GM19043 (cell line): Measurements from ENCODE around the gene GALNTL6.
"Not testable (repeated sequence)": the region's sequence is repeated elsewhere in the genome, so short reads cannot be mapped to it uniquely, and the experiment has no call there.

ENCODE experiments used
- ATAC-seq: cut with Tn5 transposase; IDR thresholded peaks from one replicate; pipeline ENCODE4 v1.9.1; 2021; ENCODE audit warnings: low read depth; ENCODE audit not compliant: unreplicated experiment

Gene GALNTL6

DNA sequence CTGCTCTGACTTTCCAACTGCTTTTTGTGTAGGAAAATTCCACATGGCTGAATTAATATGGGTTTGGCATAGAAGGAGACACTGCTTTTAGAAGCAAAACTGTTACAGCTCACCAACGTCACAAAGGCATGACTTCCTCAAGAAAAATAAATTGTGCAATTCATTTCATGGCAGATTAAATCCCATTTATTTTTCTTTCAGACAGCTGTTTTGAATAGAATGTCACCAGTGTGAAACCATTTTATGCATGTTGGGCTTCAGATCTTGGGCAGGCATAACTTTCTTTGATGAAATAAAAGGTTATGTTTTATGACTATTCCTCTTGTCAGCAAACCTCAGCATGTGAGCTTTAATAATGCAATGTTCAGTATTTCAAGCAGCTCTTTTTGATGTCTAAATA is 542.8 kb downstream of the GALNTL6 start:
- no peak for ATAC-seq

DNA sequence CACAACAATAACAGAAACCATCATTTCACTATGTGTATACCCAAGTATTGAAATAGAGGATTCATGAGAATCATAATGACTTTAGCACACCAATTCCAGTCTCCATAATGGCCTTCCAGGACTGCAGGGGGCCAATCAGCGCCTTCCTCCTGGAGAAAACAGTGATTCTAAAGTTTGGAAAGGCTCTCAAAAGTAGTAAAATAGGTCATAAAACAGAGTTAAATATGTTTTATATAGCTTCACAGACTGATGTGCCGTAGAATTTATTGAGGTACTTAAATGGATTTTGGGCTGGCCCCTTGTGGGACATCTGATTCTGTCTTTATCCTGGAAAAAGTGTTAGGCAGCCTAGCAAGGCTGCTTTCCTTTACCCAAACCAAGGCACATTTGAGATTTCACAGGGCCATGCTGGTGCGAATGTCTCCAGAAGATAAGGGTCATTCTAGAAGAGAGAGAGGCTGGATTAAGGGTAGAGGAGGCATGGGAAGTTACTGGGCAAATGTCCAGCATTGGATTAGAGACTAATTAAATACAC is 543.9 kb downstream of the GALNTL6 start:
- ATAC-seq, result no peak

DNA sequence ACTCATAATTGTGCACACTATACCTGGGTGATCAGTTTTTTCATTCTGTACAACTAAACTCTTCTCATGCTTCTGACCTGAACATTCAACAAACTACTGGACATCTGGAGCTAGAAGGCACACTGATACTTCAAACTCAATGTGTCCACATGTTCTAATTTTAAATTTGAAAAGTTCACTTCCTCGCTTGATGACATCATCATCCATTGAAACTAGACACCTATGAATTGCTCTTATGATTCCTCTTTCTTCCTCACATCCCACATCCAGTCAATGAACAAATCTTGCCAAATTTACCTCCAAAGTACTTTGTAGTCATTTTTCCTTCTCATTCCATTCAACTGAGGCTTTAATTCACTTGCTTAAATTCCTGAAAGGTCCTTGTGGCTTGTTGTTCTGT is 549.4 kb downstream of the GALNTL6 start:
- no peak for ATAC-seq

DNA sequence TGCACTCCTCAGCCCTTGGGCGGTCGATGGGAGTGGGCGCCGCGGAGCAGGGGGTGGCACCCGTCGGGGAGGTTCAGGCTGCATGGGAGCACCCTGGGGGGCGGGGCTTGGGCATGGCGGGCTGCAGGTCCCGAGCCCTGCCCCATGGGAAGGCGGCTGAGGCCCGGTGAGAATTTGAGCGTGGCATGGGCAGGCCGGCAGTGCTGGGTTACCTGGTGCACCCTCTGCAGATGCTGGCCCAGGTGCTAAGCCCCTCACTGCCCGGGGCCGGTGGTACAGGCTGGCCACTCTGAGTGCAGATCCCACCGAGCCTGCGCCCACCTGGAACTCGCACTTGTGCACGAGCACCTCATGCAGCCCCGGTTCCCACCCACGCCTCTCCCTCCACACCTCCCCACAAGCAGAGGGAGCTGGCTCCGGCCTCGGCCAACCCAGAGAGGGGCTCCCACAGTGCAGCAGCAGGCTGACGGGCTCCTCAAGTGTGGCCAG is 556.3 kb downstream of the GALNTL6 start:
- ATAC-seq, result no peak

DNA sequence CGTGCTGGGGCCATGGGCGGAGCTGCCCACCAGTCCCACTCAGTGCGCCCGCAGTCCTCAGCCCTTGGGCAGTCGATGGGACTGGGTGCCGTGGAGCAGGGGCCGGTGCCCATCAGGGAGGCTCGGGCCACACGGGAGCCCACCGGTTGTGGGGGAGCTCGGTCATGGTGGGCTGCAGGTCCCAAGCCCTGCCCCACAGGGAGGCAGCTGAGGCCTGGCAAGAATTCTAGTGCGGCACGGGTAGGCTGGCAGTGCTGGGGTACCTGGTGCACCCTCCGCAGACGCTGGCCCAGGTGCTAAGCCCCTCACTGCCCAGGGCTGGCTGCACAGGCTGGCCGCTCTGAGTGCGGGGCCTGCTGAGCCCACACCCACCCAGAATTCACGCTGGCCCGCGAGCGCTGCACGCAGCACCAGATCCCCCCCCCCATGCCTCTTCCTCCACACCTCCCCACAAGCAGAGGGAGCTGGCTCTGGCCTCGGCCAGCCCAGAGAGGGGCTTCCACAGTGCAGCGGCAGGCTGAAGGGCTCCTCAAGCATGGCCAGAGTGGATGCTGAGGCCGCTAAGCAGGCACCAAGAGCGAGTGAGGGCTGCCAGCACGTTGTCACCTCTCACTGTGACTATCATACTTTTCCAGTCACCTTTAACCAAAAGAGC is 564.4 kb downstream of the GALNTL6 start:
- ATAC-seq, result no peak

DNA sequence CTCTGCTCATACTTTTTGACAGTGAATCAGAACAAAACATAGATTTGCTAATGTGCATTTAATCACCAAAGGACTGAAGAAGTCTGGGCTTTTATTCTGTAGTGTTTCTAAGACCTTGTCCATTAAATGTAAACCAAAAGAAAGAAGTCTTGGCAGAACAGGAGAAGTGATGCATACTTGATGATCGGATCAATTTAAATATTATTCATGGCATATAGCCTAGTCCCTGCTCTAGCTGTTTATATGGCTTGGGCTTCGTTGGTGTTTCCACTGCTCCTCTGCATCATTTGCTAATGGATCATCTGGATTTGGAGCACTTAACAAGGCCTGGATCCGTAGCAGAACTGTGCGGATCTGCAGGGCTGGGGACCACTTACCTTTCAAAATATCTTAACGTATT is 566.6 kb downstream of the GALNTL6 start:
- no peak for ATAC-seq

DNA sequence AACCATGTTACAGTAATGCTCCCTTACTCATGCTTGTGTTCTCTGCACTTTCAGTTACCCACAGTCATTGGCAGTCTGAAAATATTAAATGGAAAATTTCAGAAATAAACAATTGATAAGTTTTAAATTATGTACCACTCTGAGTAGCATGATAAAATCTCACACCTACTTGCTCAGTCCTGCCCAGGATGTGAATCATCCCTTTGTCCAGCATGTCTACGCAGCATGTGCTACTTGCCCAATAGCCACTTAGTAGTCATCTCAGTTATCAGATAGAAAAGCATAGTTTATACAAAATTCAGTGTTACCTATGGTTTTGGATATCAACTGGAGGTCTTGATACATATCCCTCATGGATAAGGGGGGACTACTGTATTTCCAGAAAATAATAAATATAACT is 577.1 kb downstream of the GALNTL6 start:
- ATAC-seq, result no peak

DNA sequence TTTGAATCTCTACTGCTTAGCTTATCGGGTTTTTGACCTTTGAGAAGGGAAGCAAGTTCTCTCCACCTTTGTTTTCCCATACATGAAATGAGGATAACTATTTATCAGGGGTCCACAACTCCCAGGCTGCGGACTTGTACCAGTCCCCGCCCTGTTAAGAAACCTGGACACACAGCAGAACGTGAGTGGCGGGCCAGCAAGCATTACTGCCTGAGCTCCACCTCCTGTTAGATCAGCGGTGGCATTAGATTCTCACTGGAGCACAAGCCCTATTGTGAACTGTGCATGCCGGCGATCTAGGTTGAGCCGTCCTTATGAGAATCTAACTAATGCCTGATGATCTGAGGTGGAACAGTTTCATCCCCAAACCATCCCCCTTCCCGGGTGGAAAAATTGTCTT is 579.5 kb downstream of the GALNTL6 start:
- no peak for ATAC-seq

DNA sequence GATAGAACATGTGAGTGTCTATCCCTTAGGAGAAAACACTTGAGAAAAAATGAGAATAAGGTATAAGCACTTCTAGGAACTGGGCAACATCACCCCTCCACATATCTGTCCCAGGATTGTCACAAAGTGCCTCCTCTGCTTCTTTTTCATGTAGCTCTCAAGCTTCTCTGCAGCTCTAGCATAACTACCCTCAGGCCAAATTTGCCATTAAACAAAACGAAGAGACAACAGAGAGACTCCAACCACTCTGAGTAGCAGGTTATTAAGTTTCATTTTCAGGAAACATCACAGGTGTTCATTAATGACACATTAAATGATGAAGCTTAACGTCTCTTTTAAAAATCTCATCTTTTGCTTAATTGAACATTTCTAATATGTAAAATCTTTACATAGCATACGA is 580.0 kb downstream of the GALNTL6 start:
- no peak for ATAC-seq

DNA sequence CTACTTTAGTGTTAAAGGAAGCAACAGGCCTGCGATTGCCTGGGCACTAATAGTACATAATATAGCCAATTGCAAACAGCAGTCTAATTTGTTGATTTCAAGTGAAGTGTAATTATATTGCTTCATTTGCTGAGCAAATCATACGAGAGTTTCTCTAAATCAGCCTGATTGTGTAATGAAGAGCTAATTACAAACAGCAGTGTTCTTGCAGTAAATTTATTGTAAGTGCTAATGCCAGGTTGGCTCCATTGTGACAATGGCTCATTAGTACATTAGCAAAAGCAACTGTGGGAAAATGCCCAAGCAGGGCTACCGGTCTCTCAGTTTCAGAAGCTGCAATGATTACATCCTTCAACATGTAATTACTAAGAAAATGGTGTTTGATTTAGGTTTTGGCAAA is 591.5 kb downstream of the GALNTL6 start:
- no peak for ATAC-seq

DNA sequence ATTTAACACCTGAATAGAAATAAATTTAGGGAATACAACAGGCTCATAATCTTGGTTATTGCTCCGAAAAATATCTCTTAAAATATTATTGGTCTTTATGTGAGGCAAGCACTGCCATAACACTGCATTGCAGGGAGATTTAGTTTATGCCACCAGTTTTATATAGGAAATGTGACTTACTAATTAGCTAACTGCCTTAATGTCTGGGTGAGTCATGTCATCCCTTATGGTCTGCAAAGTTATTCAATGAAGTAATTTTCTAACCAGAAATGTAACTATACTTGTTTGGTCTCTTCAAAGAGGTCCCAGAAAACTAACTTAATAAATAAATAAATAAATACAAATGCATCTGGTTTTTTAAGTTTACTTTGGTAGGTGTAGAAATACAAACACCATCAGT is 597.2 kb downstream of the GALNTL6 start:
- ATAC-seq, result no peak

DNA sequence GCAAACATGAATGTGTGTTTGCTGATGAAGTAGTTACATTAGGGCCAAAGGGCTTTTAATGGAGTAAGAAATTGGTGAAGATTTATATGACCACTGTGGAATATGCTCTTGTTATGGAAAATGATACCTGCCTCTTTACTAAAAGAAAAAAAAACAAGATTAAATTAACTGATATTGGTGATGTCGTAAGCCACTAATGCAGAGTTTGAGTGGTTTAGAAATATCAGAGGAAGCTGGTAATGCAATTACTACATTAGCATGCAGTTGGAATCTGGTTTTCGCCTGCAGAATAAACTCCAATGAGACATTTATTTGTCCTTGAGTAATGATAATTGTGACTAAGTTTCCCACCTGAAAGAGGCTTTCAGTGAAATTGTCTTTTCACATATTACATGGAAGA is 597.9 kb downstream of the GALNTL6 start:
- ATAC-seq, result no peak

DNA sequence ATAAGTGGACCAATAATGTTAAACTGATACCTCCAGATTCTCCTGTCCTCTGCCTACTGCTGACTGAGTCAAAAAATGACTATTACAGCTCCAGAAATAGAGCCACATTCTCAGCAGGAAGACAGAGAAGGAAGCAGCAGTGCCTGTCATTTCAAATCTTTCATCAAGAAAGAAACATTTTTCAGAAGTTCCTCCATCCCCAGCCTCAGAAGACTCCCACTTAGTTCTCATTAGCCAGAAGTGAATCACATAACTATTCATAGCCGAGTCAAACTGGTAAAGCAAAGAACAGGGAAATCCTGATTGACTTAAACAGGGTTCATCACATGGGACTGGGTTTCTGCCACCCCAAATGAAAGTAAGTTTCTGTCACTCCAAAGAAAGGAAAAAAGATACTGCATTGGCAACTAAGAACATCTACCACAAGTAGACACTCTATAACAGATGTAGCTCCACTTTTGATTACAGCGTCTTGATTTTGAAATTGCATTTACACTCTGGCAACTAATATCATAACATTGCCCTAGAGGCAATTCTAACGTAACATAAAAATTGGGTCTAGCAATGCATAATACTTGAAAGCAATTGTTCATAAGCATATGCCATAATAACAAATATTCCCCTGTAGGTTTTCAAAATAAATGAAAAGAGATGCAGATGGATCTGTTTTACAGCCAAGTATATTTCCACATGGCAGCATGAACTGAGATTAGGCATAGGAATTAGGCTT is 599.8 kb downstream of the GALNTL6 start:
- ATAC-seq, result no peak

DNA sequence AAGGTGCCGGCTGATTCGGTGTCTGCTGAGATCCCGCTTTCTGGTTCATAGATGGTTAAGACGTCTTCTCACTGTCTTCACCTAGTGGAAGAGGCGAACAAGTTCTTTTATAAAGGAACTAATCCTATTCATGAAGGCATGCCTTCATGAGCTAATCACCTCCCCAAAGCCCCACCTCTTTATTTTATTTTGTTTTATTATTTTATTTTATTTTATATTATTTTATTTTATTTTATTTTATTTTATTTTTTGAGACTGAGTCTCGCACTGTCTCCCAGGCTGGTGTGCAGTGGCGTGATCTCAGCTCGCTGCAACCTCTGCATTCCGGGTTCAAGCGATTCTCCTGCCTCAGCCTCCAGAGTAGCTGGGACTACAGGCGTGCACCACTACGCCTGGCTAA is 615.8 kb downstream of the GALNTL6 start:
- ATAC-seq, result not testable (repeated sequence)

DNA sequence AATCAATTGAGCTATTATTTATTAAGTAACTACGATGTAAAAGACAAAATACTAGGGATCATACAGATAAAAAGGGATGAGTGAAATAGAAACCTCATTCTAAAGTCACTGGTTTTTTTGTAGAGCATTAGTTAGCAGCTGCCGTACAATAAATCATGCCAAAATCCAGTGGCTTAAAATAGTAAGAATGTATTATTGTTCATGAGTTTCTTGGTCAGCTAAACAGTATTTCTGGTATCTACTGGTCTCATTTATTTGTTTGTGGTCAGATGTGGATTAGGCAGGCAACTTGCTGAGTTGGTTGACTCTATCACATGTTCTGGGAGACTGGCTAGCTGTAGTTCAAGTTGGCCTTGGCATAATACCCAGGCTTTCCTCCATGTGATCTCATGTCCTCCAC is 667.3 kb downstream of the GALNTL6 start:
- ATAC-seq, result no peak

DNA sequence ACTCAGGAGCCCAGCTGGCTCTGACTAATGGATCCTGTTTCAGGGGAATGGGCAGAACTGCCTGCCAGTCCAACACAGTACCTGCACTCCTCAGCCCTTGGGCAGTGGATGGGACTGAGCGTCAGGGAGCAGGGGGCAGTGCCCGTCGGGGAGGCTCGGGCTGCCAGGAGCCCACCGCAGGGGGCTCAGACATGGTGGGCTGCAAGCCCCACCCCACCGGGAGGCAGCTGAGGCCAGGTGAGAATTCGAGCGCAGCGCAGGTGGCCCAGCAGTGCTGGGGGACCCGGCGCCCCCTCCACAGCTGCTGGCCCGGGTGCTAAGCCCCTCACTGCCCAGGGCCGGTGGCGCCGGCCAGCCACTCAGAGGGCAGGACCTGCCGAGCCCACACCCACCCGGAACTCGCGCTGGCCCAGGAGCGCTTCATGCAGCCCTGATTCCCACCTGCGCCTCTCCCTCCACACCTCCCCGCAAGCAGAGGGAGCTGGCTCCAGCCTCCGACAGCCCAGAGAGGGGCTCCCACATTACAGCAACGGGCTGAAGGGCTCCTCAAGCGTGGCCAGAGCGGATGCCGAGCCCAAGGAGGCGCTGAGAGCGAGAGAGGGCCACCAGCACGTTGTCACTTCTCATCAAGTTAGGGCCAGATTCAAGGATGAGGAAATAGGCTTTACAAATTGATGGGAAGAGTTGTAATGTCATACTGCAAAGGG is 668.8 kb downstream of the GALNTL6 start:
- no peak for ATAC-seq

DNA sequence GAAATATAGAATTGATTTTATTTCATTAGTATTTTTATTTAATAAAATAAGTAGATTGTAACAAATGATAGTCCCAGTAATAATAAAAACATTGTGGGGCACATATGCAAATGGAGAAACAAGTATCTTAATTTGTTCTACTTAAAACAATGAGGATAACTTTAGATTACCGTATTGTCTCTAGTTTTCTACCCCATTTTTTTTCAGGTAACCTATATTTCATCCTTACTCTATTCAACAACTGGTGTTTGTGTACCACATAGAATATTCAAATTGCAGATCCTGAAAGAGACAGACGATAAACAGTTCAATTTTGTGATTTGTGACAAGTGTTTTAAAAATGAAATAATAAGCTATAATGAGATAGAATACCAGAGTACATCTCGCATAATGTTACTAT is 671.8 kb downstream of the GALNTL6 start:
- no peak for ATAC-seq

DNA sequence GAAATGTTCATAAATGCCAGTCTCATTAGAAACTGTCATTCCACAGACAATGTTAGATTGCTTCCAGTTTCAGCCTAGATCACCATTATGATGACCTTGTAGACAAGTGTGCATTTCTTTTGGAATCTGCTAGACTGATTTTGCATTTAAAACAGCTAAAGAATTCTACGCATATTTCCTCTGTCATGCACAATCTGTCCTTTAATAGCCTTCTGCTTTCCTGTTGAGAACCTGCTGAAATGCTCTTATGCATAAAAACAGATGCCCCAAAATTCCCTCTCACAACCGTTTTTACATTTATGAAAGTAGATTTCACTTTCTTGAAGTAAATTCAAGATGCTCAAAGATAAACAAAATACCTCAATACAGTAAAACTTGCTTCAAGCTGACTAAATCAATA is 673.3 kb downstream of the GALNTL6 start:
- ATAC-seq, result no peak

DNA sequence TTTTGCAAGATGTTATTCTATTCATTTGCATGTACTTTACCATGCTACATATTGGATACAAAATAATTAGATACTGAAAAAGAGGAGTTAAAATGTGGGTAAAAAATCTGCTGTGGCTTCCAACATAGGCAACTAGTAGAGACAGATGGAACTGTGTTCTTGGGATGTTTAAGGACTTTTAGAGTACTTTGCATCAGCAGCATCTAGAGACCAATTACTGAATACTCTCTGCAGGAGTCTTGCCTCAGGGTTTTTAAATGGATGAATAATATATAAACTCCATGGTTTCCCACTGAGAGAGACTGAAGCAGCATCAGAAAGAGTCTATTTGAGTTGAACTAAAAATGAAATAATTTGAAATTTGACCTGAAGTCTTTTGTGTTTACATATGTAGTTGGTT is 676.7 kb downstream of the GALNTL6 start:
- ATAC-seq, result no peak

DNA sequence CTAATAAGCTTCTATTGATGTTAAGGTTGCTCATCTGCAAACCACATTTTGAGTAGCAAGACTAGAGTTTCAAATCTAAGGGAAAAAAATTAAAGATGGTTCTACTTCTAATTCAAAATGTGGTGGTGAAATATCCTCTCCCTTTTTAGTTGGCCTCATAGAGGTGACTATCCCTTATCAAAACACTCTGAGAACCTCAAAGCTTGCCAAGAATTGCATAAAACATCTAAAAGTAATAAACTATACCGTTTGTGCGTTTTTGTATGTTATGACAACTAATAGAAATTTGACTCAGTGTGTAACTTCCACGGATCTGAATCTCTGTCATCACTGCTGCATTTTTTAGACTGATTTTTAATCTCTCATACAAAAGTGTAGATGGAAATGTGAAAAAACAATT is 682.6 kb downstream of the GALNTL6 start:
- no peak for ATAC-seq

DNA sequence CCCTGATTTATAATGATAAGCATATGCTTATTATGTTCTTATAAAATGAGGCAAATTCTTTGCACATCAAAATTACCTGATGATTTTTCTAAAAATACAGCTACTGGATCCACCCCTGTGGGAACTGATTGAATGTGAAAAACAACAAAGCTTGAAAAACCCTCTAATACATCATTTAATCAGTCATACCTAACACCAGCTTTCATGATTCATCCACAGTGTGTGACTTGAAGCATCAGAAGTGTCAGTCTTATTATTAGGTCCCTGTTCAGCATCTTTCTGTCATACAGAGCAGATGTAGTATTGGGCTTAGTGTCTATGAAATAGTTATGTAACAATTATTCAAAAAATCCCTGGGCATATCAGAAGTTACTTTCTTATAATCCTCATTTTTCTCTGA is 684.1 kb downstream of the GALNTL6 start:
- ATAC-seq, result no peak
